IMR-90 (cell line): ENCODE measurements around the gene INTS11. TPM values are rescaled to one million over a fixed set of nuclear protein-coding genes. Genes with fewer than 3 reads are reported as not detected.

ENCODE experiments used
- ATAC-seq: fragments of 200-7000 bp; cut with Tn5 transposase; 2 replicates; pipeline ENCODE4 v1.9.1; 2020; ENCODE audit warnings: low read depth, mild to moderate bottlenecking, moderate library complexity
- BruUV-seq: library from RNA; stranded (reverse); fragments of 400-500 nt; replicated peaks from 2 replicates; lab custom pipeline; 2021; lab: Mats Ljungman, UMichigan
- CTCF ChIA-PET: fragments of 300-600 bp; formaldehyde crosslinking; extraction: SDS; loops from one replicate; lab custom pipeline; 2021; ENCODE audit warnings: antibody characterized with exemption; lab: Yijun Ruan, JAX
- POLR2A ChIA-PET: fragments of 300-600 bp; sonication (Branson Sonifier 250); formaldehyde crosslinking; loops from one replicate; lab custom pipeline; 2022; ENCODE audit warnings: antibody characterized with exemption; ENCODE audit not compliant: unreplicated experiment; lab: Charles Lee
- DNase-seq: peaks from one replicate; pipeline ENCODE4 v3.0.0; 2013
- H2AFZ ChIP-seq: replicated peaks from 2 replicates; pipeline ENCODE3; 2013; ENCODE audit warnings: low read length, mild to moderate bottlenecking; ENCODE audit not compliant: poor library complexity
- H2AK5ac ChIP-seq: 2 replicates; pipeline ENCODE4 v1.6.1; 2013; ENCODE audit warnings: low read depth, low read length, inconsistent platforms
- H2AK9ac ChIP-seq: replicated peaks from 2 replicates; pipeline ENCODE3; 2013; ENCODE audit warnings: mild to moderate bottlenecking, low read depth, low read length, moderate library complexity; ENCODE audit not compliant: poor library complexity
- H2BK120ac ChIP-seq: 2 replicates; pipeline ENCODE4 v1.6.1; 2013; ENCODE audit warnings: low read depth, low read length, inconsistent platforms
- H2BK15ac ChIP-seq: 3 replicates; pipeline ENCODE4 v1.6.1; 2013; ENCODE audit warnings: low read depth, low read length, inconsistent platforms
- H2BK20ac ChIP-seq: 2 replicates; pipeline ENCODE4 v1.6.1; 2013; ENCODE audit warnings: low read depth, mild to moderate bottlenecking, inconsistent platforms, low read length, moderate library complexity
- H2BK5ac ChIP-seq: 2 replicates; pipeline ENCODE4 v1.6.1; 2013; ENCODE audit warnings: mild to moderate bottlenecking, low read depth, low read length, inconsistent platforms; ENCODE audit not compliant: poor library complexity, severe bottlenecking
- H3K14ac ChIP-seq: replicated peaks from 2 replicates; pipeline ENCODE4 v1.6.1; 2013; ENCODE audit warnings: low read depth, low read length, inconsistent platforms
- H3K18ac ChIP-seq: 2 replicates; pipeline ENCODE4 v1.6.1; 2013; ENCODE audit warnings: low read depth, low read length, control low read depth
- H3K23ac ChIP-seq: 2 replicates; pipeline ENCODE4 v1.6.1; 2013; ENCODE audit warnings: low read depth, low read length, inconsistent platforms
- H3K27ac ChIP-seq: 2 replicates; pipeline ENCODE4 v1.5.1; 2013; ENCODE audit warnings: mild to moderate bottlenecking, control low read depth, low read length; ENCODE audit not compliant: insufficient read depth
- H3K27me3 ChIP-seq: 2 replicates; pipeline ENCODE4 v1.6.1; 2013; ENCODE audit warnings: low read length; ENCODE audit not compliant: control insufficient read depth, insufficient read depth
- H3K36me3 ChIP-seq: 2 replicates; pipeline ENCODE4 v1.6.1; 2013; ENCODE audit warnings: low read length, mixed read lengths; ENCODE audit not compliant: control insufficient read depth, insufficient read depth
- H3K4ac ChIP-seq: 2 replicates; pipeline ENCODE4 v1.6.1; 2013; ENCODE audit warnings: low read depth, low read length, inconsistent platforms
- H3K4me1 ChIP-seq: 2 replicates; pipeline ENCODE4 v1.6.1; 2013; ENCODE audit warnings: low read length, mixed read lengths; ENCODE audit not compliant: control insufficient read depth, insufficient read depth
- H3K4me2 ChIP-seq: 2 replicates; pipeline ENCODE4 v1.6.1; 2013; ENCODE audit warnings: low read depth, mild to moderate bottlenecking, control low read depth, low read length, moderate library complexity
- H3K4me3 ChIP-seq: 2 replicates; pipeline ENCODE4 v1.5.1; 2013; ENCODE audit warnings: low read depth, mild to moderate bottlenecking, control low read depth, low read length, moderate library complexity; ENCODE audit not compliant: insufficient read depth
- H3K56ac ChIP-seq: 2 replicates; pipeline ENCODE4 v1.6.1; 2013; ENCODE audit warnings: low read length, inconsistent platforms; ENCODE audit not compliant: insufficient read depth; ENCODE audit errors: extremely low read depth
- H3K79me1 ChIP-seq, 2 experiments: 2 replicates each; pipeline ENCODE4 v1.6.1; 2013; ENCODE audit warnings: low read length in 2 of 2, inconsistent platforms in 1 of 2, low read depth in 1 of 2
- H3K9ac ChIP-seq: 2 replicates; pipeline ENCODE4 v1.6.1; 2013; ENCODE audit warnings: low read depth, low read length, control low read depth
- H3K9me1 ChIP-seq: 2 replicates; pipeline ENCODE4 v1.6.1; 2013; ENCODE audit warnings: low read length, inconsistent platforms; ENCODE audit not compliant: insufficient read depth
- H3K9me3 ChIP-seq: 2 replicates; pipeline ENCODE4 v1.6.1; 2013; ENCODE audit warnings: low read length; ENCODE audit not compliant: control insufficient read depth, insufficient read depth
- H4K20me1 ChIP-seq: 2 replicates; pipeline ENCODE4 v1.6.1; 2013; ENCODE audit warnings: low read length, inconsistent platforms; ENCODE audit not compliant: insufficient read depth
- H4K5ac ChIP-seq: 2 replicates; pipeline ENCODE4 v1.6.1; 2013; ENCODE audit warnings: mild to moderate bottlenecking, low read depth, low read length, control low read depth
- H4K8ac ChIP-seq, 2 experiments: 2 replicates each; pipeline ENCODE4 v1.6.1; 2013; ENCODE audit warnings: low read depth in 2 of 2, low read length in 2 of 2, control low read depth in 1 of 2, inconsistent platforms in 1 of 2
- H4K91ac ChIP-seq: 2 replicates; pipeline ENCODE4 v1.6.1; 2013; ENCODE audit warnings: low read depth, low read length, inconsistent platforms; ENCODE audit not compliant: insufficient read depth
- FOS ChIP-seq: fragments of 150-350 bp; IDR thresholded peaks from 2 replicates; pipeline ENCODE4 v1.6.1; 2016; ENCODE audit warnings: low read depth, low read length
- MAZ ChIP-seq: IDR thresholded peaks from 2 replicates; pipeline ENCODE4 v1.6.1; 2012; ENCODE audit warnings: low read depth, mild to moderate bottlenecking, low read length, improper control_type of control experiment, moderate library complexity, borderline replicate concordance
- MXI1 ChIP-seq: IDR thresholded peaks from 2 replicates; pipeline ENCODE4 v1.6.1; 2012; ENCODE audit warnings: low read depth, mild to moderate bottlenecking, low read length, moderate library complexity, borderline replicate concordance
- RAD21 ChIP-seq: IDR thresholded peaks from 2 replicates; pipeline ENCODE4 v1.6.1; 2012; ENCODE audit warnings: low read length, improper control_type of control experiment
- SMC3 ChIP-seq: fragments of 150-350 bp; IDR thresholded peaks from 2 replicates; pipeline ENCODE4 v1.6.1; 2016; ENCODE audit warnings: low read depth, mild to moderate bottlenecking, antibody characterized with exemption, low read length, moderate library complexity
- WGBS, 2 experiments: methylation state at CpG; one replicate each; pipeline versions ENCODE4 v1.1.5 to v1.1.7; 2013; ENCODE audit warnings: missing lambda C conversion rate in 2 of 2; ENCODE audit not compliant: insufficient read length in 1 of 2; ENCODE audit errors: extremely low coverage in 2 of 2; 5-methylcytosine and 5-hydroxymethylcytosine counted together
- dilution Hi-C: fragments of 300-500 bp; cut with HindIII; formaldehyde crosslinking; loops from one replicate; pipeline ENCODE4 v1.14.3; 2018; ENCODE audit warnings: low sequenced_read_pairs; ENCODE audit not compliant: unreplicated experiment
- in situ Hi-C: fragments of 300-500 bp; cut with MboI; formaldehyde crosslinking; loops from 3 replicates; pipeline ENCODE4 v1.14.3; 2019; ENCODE audit warnings: low sequenced_read_pairs, inconsistent platforms, mixed read lengths
- intact Hi-C: fragments of 100-400 bp; cut with micrococcal nuclease; formaldehyde crosslinking; loops from 2 replicates; pipeline ENCODE4 v1.10.0; 2022
- polyA plus RNA-seq, 3 experiments: library from polyadenylated mRNA; depleted of rRNA; stranded (reverse); fragments of >200 nt; gene quantifications; 2 replicates each; pipeline ENCODE4 v1.2.3, GENCODE V29; 2012; ENCODE audit warnings: low replicate concordance in 1 of 3
- total RNA-seq: library from RNA; depleted of rRNA; stranded (reverse); fragments of >200 nt; gene quantifications from 2 replicates; pipeline ENCODE4 v1.2.3, GENCODE V29; 2012
- TF ChIP-seq, protein P1 (sequence below): conservative IDR thresholded peaks from 2 replicates; pipeline ENCODE4 v1.5.1; 2012; ENCODE audit warnings: mild to moderate bottlenecking, low read depth, low read length, improper control_type of control experiment

INTS11 gene
- total and polyA plus RNA-seq, 2 of the 4 experiments (the other 2 are of a cell fraction), result 56.1 to 123 TPM

DNA sequence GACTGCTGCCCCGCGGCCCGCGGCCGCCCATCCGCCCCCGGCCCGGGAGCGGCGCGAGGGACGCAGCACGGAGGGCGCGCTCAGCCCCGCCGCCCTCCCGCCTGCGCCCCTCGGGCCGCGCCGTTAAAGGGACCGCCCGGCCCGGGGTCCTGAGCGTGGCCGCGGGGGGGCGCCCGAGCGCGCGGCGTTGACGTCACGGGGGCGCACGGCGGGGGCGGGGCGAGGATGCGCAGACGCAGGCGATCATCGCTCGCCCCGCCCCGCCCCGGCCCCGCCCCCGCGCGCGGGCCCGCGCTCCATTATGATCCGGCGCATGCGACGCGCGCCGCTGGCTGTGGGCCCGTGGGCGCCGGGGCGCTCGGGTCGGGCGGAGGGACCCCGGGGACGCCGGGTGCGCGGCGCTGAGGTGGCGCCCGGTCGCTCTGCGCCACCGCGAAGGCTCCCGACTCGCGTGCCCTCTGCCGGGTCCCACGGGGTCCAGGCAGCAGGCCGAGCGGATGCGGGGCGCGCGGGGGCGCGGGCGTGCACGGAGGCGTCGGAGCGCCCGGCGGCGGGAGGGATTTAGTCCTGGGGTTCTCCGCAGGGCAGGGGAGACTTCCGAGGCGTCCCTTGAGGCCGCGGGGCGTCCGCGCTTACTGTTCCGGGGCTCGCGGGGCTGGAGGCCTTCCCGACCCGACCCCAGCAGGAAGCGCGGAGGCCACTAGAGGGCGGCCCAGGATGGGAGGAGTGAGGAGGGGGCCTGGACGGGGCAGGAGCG is 25.0 kb upstream of the INTS11 start, which contains the start of gene DVL1:
Gene DVL1 (minus strand): TSS at position 163 of the 757 bp plus-strand sequence. CDS start 353 bp downstream, outside the sequence.
- Histone ChIP-seq H3K79me1 (peaks cover 8 to 61% of the 10 kb centered on the region in 2 experiments; a peak in 3 of 4 replicates), H3K4me1 (peaks cover 49% of the 10 kb centered on the region), H4K8ac (peak within 1 kb of the TSS; percentile 24 to 58; a peak in 2 of 4 replicates), H3K4ac (peak within 1 kb of the TSS; percentile 55), H3K36me3 (peaks cover 30% of the 10 kb centered on the region), H4K91ac (peak within 1 kb of the TSS; percentile 55; the same call in 1 of the 2 replicates), H2AK9ac (peak within 1 kb of the TSS; percentile 94), H3K56ac (peak within 1 kb of the TSS; percentile 38; the same call in 1 of the 2 replicates), H3K27ac (peak within 1 kb of the TSS; percentile 79), H2BK5ac (peak within 1 kb of the TSS; percentile 73), H3K4me3 (peak within 1 kb of the TSS; percentile 100), H3K9ac (peak within 1 kb of the TSS; percentile 85), H3K18ac (peak within 1 kb of the TSS; percentile 37; the same call in 1 of the 2 replicates), H2BK20ac (no peak within 1 kb of the TSS), H2BK120ac (no peak within 1 kb of the TSS), H3K14ac (peak within 1 kb of the TSS; percentile 79), H3K27me3 (no peaks in the 10 kb centered on the region), H3K9me1 (0 out of 2 replicates have a peak, but pooled peaks cover 3% of the 10 kb centered on the region), H3K4me2 (peak within 1 kb of the TSS; percentile 95), H2AFZ (peak within 1 kb of the TSS; percentile 91), H3K23ac (peak within 1 kb of the TSS; percentile 58; the same call in 1 of the 2 replicates), H2BK15ac (no peak within 1 kb of the TSS), H4K20me1 (peaks cover 68% of the 10 kb centered on the region), H3K9me3 (no peaks in the 10 kb centered on the region), H2AK5ac (peak within 1 kb of the TSS; percentile 78), H4K5ac (peak within 1 kb of the TSS; percentile 73)
- dilution Hi-C loops (no loop called here), intact Hi-C loops (loop anchor here (1.0 to 2.0 kb wide), 2 partner anchors 26 to 49 kb away; partner anchors contain the start of genes AURKAIP1 and CCNL2), in situ Hi-C loops (no loop called here)
- CTCF ChIA-PET, result no interaction called here
- peak; percentile 67 for ATAC-seq
- 0% methylated on average over 61 of the region's 122 CpGs; no CpG with 5 or more reads in 1 of the 2 experiments for WGBS, 2 experiments
- peak; percentile 58 for DNase-seq
- peak; percentile 60; the same call in 1 of the 2 replicates for TF ChIP-seq MAZ
- no peak for TF ChIP-seq MXI1
- TF ChIP-seq, protein P1, sequence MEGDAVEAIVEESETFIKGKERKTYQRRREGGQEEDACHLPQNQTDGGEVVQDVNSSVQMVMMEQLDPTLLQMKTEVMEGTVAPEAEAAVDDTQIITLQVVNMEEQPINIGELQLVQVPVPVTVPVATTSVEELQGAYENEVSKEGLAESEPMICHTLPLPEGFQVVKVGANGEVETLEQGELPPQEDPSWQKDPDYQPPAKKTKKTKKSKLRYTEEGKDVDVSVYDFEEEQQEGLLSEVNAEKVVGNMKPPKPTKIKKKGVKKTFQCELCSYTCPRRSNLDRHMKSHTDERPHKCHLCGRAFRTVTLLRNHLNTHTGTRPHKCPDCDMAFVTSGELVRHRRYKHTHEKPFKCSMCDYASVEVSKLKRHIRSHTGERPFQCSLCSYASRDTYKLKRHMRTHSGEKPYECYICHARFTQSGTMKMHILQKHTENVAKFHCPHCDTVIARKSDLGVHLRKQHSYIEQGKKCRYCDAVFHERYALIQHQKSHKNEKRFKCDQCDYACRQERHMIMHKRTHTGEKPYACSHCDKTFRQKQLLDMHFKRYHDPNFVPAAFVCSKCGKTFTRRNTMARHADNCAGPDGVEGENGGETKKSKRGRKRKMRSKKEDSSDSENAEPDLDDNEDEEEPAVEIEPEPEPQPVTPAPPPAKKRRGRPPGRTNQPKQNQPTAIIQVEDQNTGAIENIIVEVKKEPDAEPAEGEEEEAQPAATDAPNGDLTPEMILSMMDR, result peak; percentile 51
- TF ChIP-seq RAD21, result peak; percentile 51
- peak; percentile 34 for TF ChIP-seq SMC3
- TF ChIP-seq FOS, result no peak
- POLR2A ChIA-PET, result no interaction called here
- BruUV-seq, result no TSS peak
